ENCODE measurements around the gene ANKS1B.
"Not testable (repeated sequence)": the region's sequence is repeated elsewhere in the genome, so short reads cannot be mapped to it uniquely, and the experiment has no call there.

The ANKS1B gene

GRCh38 chr12:99822273-99822672, 162.5 kb downstream of the ANKS1B start:
- TF ChIP-seq JUND (IDR thresholded peaks at IDR 0.05; ENCODE audit: low read depth), result no peak
- in situ Hi-C loops (cut with HindIII; ENCODE audit: low pct_unique_long_range_greater_than_20kb, low sequenced_read_pairs), result no loop called here
- DNase-seq (ENCODE audit: low read depth in 1 of 2, low spot score in 1 of 2), result no peak

GRCh38 chr12:99810718-99811593, 173.8 kb downstream of the ANKS1B start:
- DNase-seq (ENCODE audit: low read depth in 1 of 2, low spot score in 1 of 2), result peak; percentile 7 to 60
- in situ Hi-C loops (cut with HindIII; ENCODE audit: low pct_unique_long_range_greater_than_20kb, low sequenced_read_pairs), result no loop called here
- no peak for TF ChIP-seq JUND (IDR thresholded peaks at IDR 0.05; ENCODE audit: low read depth)

- DNase-seq (ENCODE audit: low read depth in 1 of 2, low spot score in 1 of 2), result no peak
- in situ Hi-C loops (cut with HindIII; ENCODE audit: low pct_unique_long_range_greater_than_20kb, low sequenced_read_pairs), result no loop called here
- TF ChIP-seq JUND (IDR thresholded peaks at IDR 0.05; ENCODE audit: low read depth), result no peak
Measured at GRCh38 chr12:99809909-99810308, 174.8 kb downstream of the ANKS1B start.

GRCh38 chr12:99806304-99806703, 178.4 kb downstream of the ANKS1B start:
- in situ Hi-C loops (cut with HindIII; ENCODE audit: low pct_unique_long_range_greater_than_20kb, low sequenced_read_pairs), result no loop called here

GRCh38 chr12:99804715-99805114, 180.0 kb downstream of the ANKS1B start:
- in situ Hi-C loops (cut with HindIII; ENCODE audit: low pct_unique_long_range_greater_than_20kb, low sequenced_read_pairs), result no loop called here
- TF ChIP-seq JUND (IDR thresholded peaks at IDR 0.05; ENCODE audit: low read depth), result no peak
- no peak for DNase-seq (ENCODE audit: low read depth in 1 of 2, low spot score in 1 of 2)

More at GRCh38 chr12:99806304-99806703, 178.4 kb downstream of the ANKS1B start:
- no peak for TF ChIP-seq JUND (IDR thresholded peaks at IDR 0.05; ENCODE audit: low read depth)
- no peak for DNase-seq (ENCODE audit: low read depth in 1 of 2, low spot score in 1 of 2)

GRCh38 chr12:99800605-99801004, 184.1 kb downstream of the ANKS1B start:
- in situ Hi-C loops (cut with HindIII; ENCODE audit: low pct_unique_long_range_greater_than_20kb, low sequenced_read_pairs), result no loop called here
- DNase-seq (ENCODE audit: low read depth in 1 of 2, low spot score in 1 of 2), result no peak
- no peak for TF ChIP-seq JUND (IDR thresholded peaks at IDR 0.05; ENCODE audit: low read depth)

GRCh38 chr12:99797931-99798330, 186.8 kb downstream of the ANKS1B start:
- in situ Hi-C loops (cut with HindIII; ENCODE audit: low pct_unique_long_range_greater_than_20kb, low sequenced_read_pairs), result not testable (repeated sequence)

GRCh38 chr12:99783421-99783820, 201.3 kb downstream of the ANKS1B start:
- in situ Hi-C loops (cut with HindIII; ENCODE audit: low pct_unique_long_range_greater_than_20kb, low sequenced_read_pairs), result no loop called here
- no peak for DNase-seq (ENCODE audit: low read depth in 1 of 2, low spot score in 1 of 2)
- no peak for TF ChIP-seq JUND (IDR thresholded peaks at IDR 0.05; ENCODE audit: low read depth)

More at GRCh38 chr12:99797931-99798330, 186.8 kb downstream of the ANKS1B start:
- not testable (repeated sequence) for DNase-seq (ENCODE audit: low read depth in 1 of 2, low spot score in 1 of 2)

- in situ Hi-C loops (cut with HindIII; ENCODE audit: low pct_unique_long_range_greater_than_20kb, low sequenced_read_pairs), result no loop called here
- TF ChIP-seq JUND (IDR thresholded peaks at IDR 0.05; ENCODE audit: low read depth), result no peak
- no peak for DNase-seq (ENCODE audit: low read depth in 1 of 2, low spot score in 1 of 2)
Measured at GRCh38 chr12:99772274-99772673, 212.5 kb downstream of the ANKS1B start.

- no peak for TF ChIP-seq JUND (IDR thresholded peaks at IDR 0.05; ENCODE audit: low read depth)
- in situ Hi-C loops (cut with HindIII; ENCODE audit: low pct_unique_long_range_greater_than_20kb, low sequenced_read_pairs), result no loop called here
- no peak for DNase-seq (ENCODE audit: low read depth in 1 of 2, low spot score in 1 of 2)
Measured at GRCh38 chr12:99771659-99772058, 213.1 kb downstream of the ANKS1B start.

- DNase-seq (ENCODE audit: low read depth in 1 of 2, low spot score in 1 of 2), result no peak
- no peak for TF ChIP-seq JUND (IDR thresholded peaks at IDR 0.05; ENCODE audit: low read depth)
- in situ Hi-C loops (cut with HindIII; ENCODE audit: low pct_unique_long_range_greater_than_20kb, low sequenced_read_pairs), result no loop called here
Measured at GRCh38 chr12:99769396-99769980, 215.2 kb downstream of the ANKS1B start.

- TF ChIP-seq JUND (IDR thresholded peaks at IDR 0.05; ENCODE audit: low read depth), result no peak
- in situ Hi-C loops (cut with HindIII; ENCODE audit: low pct_unique_long_range_greater_than_20kb, low sequenced_read_pairs), result no loop called here
- DNase-seq (ENCODE audit: low read depth in 1 of 2, low spot score in 1 of 2), result no peak
Measured at GRCh38 chr12:99768758-99769157, 216.0 kb downstream of the ANKS1B start.

GRCh38 chr12:99767809-99768208, 216.9 kb downstream of the ANKS1B start:
- DNase-seq (ENCODE audit: low read depth in 1 of 2, low spot score in 1 of 2), result peak in 1 of 2 experiments; percentile 61
- no peak for TF ChIP-seq JUND (IDR thresholded peaks at IDR 0.05; ENCODE audit: low read depth)
- in situ Hi-C loops (cut with HindIII; ENCODE audit: low pct_unique_long_range_greater_than_20kb, low sequenced_read_pairs), result no loop called here
